H1 (cell line): ENCODE results near the gene GNAL. TPM values are rescaled to one million over a fixed set of nuclear protein-coding genes. Genes with fewer than 3 reads are reported as not detected.

Experiments
- CTBP2 ChIP-seq: IDR thresholded peaks from 2 replicates; pipeline ENCODE4 v1.7.0; 2011; ENCODE audit warnings: borderline replicate concordance, mild to moderate bottlenecking, moderate library complexity, mixed read lengths, low read length; ENCODE audit not compliant: insufficient read depth, insufficient read length
- RXRA ChIP-seq: IDR thresholded peaks from 2 replicates; pipeline ENCODE4 v1.6.1; 2011; ENCODE audit warnings: low read depth, mild to moderate bottlenecking, low read length, moderate library complexity; ENCODE audit not compliant: insufficient read depth
- polyA plus RNA-seq, 7 experiments: library from polyadenylated mRNA; depleted of rRNA in 3 of 7; stranded (reverse) in 5 of 7; unstranded in 2 of 7; fragments of >200 nt in 5 of 7; fragments of 200-250 nt in 2 of 7; gene quantifications; 1 replicate in 5 of 7; 2 replicates in 1 of 7; 4 replicates in 1 of 7; pipeline versions ENCODE4 v1.2.1 to v1.2.3, GENCODE V29; 2011 to 2013; ENCODE audit warnings: missing spikeins in 2 of 7, mixed read lengths in 2 of 7
- total RNA-seq: library from RNA; stranded (reverse); fragmentation: NEBNext Ultra II Directional; extraction: Animal tissue kit (Norgen Biotek cat#: 25700); gene quantifications from 2 replicates; pipeline ENCODE4 v1.2.1, GENCODE V29; 2021

Gene GNAL
- total and polyA plus RNA-seq, 2 of the 8 experiments (the other 6 are each of a cell fraction or from before 2014, with no cell fraction given): 13.2 to 18.3 TPM

DNA sequence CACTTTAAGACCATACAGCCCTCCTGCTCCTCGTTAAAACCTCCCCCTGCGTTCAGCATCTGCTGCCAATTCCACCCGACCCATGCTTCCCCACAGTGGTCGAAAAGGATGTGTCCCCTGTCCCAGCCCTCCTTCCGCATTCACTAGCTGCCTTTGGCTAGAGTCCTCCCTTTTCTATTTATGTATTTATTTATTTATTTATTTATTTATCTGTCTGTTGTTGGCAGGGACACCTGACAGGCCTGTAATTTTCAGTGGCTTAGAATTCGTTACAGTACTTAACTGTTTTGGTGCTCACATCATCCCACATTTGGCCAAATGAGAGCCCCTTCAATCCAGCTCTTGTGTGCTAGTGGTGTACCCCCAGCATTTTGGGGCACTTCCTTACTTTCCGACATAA is 50.8 kb downstream of the GNAL start (continued):
- no peak for TF ChIP-seq CTBP2
- no peak for TF ChIP-seq RXRA
- TF ChIP-seq, all 59 proteins: peak for 0
